GM10266 (cell line): ENCODE results near the gene F12.

Source experiments
- DNase-seq: peaks from one replicate; pipeline ENCODE4 v3.0.0; 2012; ENCODE audit errors: extremely low spot score
- TF ChIP-seq, protein P1 (sequence below): IDR thresholded peaks from 2 replicates; pipeline ENCODE4 v1.5.1; 2012; ENCODE audit warnings: mild to moderate bottlenecking, low read depth; ENCODE audit not compliant: control insufficient read depth, insufficient read depth; ENCODE audit errors: missing control alignments

F12 gene

DNA sequence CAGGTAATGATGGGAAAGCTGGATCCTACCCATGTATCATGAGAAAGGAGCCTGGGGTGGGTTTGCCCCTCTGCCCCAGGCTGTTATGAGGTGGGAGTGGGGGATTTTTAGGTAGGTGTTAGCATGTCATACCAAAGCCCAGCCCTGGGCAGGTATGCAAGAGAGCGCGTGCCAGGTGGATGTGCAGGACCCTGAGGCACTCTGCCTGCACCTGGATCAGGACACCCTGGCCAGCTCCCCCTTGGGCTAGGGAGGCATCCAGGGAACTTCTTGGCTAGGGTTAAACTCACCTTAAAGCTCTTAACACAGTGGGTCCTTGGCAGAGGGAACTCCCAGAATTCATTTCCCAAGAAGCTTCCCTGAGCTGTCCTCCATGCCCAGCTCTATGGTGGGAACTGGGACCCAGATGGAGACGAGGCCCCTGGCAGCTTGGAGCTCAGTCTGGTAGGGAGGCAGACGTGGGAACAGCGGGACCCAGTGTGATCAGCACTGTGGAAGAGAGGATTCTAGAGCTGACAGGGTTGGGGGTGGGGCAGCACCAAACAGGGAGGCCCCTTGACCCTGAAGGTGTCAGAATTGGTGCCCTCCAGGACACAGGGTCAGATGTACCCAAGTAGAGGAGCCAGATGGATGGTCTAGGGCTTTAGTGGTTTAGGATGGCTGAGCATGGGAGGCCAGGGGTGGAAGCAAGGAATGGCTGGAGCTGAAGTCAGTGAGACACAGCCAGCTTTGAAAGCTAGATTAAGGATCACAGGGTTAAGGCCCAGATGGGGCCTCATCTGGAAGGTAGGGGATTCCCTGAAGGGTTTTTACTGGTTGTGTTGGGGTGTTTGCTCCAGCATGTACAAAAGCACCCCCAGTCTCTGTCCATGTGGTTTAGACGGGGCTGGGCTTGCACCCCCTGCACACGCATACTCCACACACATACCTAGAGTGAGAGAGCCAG, 35.0 kb upstream of the F12 start:
- peak; percentile 61 for DNase-seq
- TF ChIP-seq, protein P1, sequence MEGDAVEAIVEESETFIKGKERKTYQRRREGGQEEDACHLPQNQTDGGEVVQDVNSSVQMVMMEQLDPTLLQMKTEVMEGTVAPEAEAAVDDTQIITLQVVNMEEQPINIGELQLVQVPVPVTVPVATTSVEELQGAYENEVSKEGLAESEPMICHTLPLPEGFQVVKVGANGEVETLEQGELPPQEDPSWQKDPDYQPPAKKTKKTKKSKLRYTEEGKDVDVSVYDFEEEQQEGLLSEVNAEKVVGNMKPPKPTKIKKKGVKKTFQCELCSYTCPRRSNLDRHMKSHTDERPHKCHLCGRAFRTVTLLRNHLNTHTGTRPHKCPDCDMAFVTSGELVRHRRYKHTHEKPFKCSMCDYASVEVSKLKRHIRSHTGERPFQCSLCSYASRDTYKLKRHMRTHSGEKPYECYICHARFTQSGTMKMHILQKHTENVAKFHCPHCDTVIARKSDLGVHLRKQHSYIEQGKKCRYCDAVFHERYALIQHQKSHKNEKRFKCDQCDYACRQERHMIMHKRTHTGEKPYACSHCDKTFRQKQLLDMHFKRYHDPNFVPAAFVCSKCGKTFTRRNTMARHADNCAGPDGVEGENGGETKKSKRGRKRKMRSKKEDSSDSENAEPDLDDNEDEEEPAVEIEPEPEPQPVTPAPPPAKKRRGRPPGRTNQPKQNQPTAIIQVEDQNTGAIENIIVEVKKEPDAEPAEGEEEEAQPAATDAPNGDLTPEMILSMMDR = no peak

DNA sequence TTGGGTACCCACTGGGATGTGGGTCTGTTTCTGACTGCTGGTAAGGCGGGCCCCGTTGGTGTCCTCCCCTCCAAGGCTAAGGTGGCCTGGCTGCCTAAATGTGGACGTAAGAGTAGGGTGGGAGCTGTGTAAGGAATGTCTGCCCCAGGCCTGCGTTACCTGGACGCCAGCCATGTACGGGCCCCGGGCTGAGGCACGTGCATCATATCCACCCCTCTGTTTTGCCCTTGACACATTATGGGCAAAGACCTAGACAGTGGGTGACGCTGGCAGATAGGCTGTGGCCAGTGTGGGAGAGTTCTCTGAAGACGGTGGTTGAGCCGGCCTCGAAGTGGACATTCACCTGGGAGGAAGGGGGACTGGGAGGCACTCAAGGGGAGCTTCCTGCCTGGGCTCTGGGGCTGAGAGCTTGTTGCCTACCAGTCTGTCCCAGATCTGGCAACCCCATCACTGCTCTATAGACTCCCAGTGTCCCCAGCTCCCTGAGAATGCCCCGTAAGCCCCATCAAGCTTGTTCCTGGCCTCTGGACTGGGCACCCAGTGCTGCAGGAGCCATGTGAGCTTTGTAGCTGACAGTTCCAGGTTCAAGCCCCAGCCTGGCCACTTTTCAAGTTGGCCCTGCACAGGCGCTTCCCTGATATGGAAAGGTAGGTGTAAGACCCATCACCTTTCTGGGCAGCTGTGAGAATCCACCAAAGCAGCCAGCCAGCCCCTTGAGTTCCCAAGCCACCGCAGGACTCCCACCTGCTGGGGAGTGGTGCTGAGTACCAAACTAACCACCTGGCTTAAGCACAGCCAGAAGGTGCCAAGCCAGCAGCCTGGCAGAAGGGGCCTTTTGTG, 34.0 kb upstream of the F12 start:
- no peak for DNase-seq
- TF ChIP-seq, protein P1 = no peak

- TF ChIP-seq, protein P1 = no peak
- DNase-seq = no peak
Observed at GRCh38 chr5:177442066-177442826, 32.9 kb upstream of the F12 start.

GRCh38 chr5:177440990-177441780, 31.8 kb upstream of the F12 start:
- TF ChIP-seq, protein P1 = no peak
- no peak for DNase-seq

DNA sequence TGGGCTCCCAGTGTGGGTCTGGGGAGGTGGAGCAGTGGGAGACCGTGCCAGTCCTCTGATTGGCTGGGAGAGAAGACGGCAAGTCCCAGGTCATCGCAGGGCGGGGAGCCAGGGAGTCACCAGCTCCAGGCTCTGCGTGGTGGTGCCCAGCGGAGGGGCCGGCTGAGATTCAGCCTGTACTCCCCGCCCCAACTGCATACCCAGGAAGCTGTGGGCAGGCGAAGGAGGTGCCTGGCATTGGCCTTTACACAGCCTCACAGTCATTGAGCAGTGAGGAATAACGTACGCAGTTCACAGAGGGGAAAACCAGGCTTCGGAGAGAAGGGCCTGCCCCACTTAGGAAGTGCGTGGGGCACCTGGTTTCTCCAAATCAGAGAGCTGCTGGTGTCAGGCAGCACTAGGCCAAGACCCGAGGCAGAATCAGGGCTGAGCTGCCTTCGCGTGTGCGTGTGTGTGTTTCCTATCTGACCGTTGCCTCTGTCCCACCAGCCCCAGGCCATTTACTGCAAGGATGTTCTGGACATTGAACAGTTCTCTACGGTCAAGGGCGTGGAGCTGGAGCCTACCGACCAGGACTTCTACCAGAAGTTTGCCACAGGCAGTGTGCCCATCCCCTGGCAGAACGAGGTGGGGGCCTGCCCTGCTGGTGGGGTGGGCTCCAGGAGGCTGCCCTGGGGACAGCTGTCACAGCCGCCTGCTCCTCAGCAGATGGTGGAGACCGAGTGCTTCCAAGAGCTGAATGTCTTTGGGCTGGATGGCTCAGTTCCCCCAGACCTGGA, 31.0 kb upstream of the F12 start:
- DNase-seq = no peak
- TF ChIP-seq, protein P1 = no peak
